ENCODE measurements around the gene HMCN1. TPM values are rescaled to one million over a fixed set of nuclear protein-coding genes. Genes with fewer than 3 reads are reported as not detected.
"Not testable (repeated sequence)": the region's sequence is repeated elsewhere in the genome, so short reads cannot be mapped to it uniquely, and the experiment has no call there.

The HMCN1 gene
- polyA plus RNA-seq, 1 donor from 2014 or later, result 0.66 TPM

DNA sequence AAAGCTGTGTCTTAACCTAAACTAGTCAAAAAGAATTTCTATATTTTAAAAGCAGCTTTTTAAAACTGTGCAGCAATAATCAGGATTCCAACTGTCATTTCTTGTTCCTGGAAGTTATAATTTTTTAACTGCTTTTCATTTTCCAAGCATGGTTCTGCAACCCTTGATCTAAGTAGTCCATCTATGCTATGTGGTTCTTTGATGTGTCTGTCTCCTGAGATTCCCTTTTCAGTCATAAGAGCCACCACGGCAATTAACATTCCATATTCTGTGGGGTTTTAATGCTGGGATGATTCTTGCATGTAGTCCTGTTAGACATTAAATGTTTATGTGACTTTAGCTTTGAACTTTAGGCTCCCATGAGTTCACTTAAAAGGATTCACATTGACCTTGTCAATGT, 420.5 kb downstream of the HMCN1 start:
- no peak overlapping the region for H3K9ac ChIP-seq (ENCODE audit: low read length)
- H3K79me2 ChIP-seq (replicated peaks; ENCODE audit: insufficient read depth, low read length), result no peaks in the 10 kb centered on the region
- no peaks in the 10 kb centered on the region for H3F3A ChIP-seq (ENCODE audit: insufficient read depth, low read length, poor library complexity, severe bottlenecking)
- H3K27me3 ChIP-seq (ENCODE audit: insufficient read depth, low read depth, low read length), result no peaks in the 10 kb centered on the region
- no peak overlapping the region for H3K4me3 ChIP-seq (ENCODE audit: low read length)
- H3K36me3 ChIP-seq (ENCODE audit: insufficient read depth, low read length), result no peaks in the 10 kb centered on the region
- H2AFZ ChIP-seq (ENCODE audit: low read depth, low read length), result no peak overlapping the region
- H4K20me1 ChIP-seq (ENCODE audit: insufficient read depth), result no peaks in the 10 kb centered on the region
- no peak overlapping the region for H3K27ac ChIP-seq (ENCODE audit: low read length)
- TF ChIP-seq POLR2AphosphoS5 (IDR thresholded peaks at IDR 0.05) (no peak), EZH2 (IDR thresholded peaks at IDR 0.05; ENCODE audit: borderline replicate concordance, insufficient read depth, low read length, poor library complexity, severe bottlenecking) (no peak), RAD21 (conservative IDR thresholded peaks at IDR 0.05) (no peak), MXI1 (conservative IDR thresholded peaks at IDR 0.05; ENCODE audit: poor library complexity, severe bottlenecking) (no peak), EP300 (conservative IDR thresholded peaks at IDR 0.05; ENCODE audit: poor library complexity, severe bottlenecking) (no peak), TAF1 (IDR thresholded peaks at IDR 0.05; ENCODE audit: low read depth) (no peak), CTCF (IDR thresholded peaks at IDR 0.05; ENCODE audit: poor library complexity, severe bottlenecking) (no peak), REST (IDR thresholded peaks at IDR 0.05; ENCODE audit: borderline replicate concordance) (no peak), SMC3 (conservative IDR thresholded peaks at IDR 0.05; ENCODE audit: poor library complexity) (no peak)
- no peak overlapping the region for H3K4me2 ChIP-seq (ENCODE audit: low read length)
- H3K9me2 ChIP-seq (ENCODE audit: insufficient read depth, low read length), result no peaks in the 10 kb centered on the region
- no peaks in the 10 kb centered on the region for H3K9me3 ChIP-seq (ENCODE audit: low read length)

DNA sequence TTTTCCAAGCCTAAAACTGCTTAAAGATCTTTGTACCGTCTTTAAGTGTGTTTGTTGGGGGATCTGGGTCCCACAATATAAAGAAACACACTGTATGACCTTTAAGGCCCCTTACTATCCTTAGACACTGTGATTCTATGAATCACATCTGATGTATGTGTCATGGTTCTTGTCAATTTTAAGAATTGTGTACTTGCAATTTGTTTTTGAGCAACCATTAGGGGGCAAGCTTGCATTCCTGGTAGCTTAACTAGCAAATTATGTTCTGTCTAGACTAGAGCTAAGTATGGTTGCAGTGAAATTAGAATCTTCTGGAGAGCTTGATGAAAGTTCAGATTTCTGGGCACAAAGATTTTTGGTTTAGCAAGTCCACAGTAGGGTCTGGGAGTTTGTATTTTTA, 421.4 kb downstream of the HMCN1 start:
- no peaks in the 10 kb centered on the region for H3K9me2 ChIP-seq (ENCODE audit: insufficient read depth, low read length)
- H3F3A ChIP-seq (ENCODE audit: insufficient read depth, low read length, poor library complexity, severe bottlenecking), result no peaks in the 10 kb centered on the region
- H3K79me2 ChIP-seq (replicated peaks; ENCODE audit: insufficient read depth, low read length), result no peaks in the 10 kb centered on the region
- H3K36me3 ChIP-seq (ENCODE audit: insufficient read depth, low read length), result no peaks in the 10 kb centered on the region
- no peak overlapping the region for H3K27ac ChIP-seq (ENCODE audit: low read length)
- no peak overlapping the region for H2AFZ ChIP-seq (ENCODE audit: low read depth, low read length)
- no peak overlapping the region for H3K4me2 ChIP-seq (ENCODE audit: low read length)
- H3K9me3 ChIP-seq (ENCODE audit: low read length), result no peaks in the 10 kb centered on the region
- TF ChIP-seq MXI1 (conservative IDR thresholded peaks at IDR 0.05; ENCODE audit: poor library complexity, severe bottlenecking) (no peak), CTCF (IDR thresholded peaks at IDR 0.05; ENCODE audit: poor library complexity, severe bottlenecking) (peak; percentile 30)
- no peaks in the 10 kb centered on the region for H4K20me1 ChIP-seq (ENCODE audit: insufficient read depth)
- H3K27me3 ChIP-seq (ENCODE audit: insufficient read depth, low read depth, low read length), result no peaks in the 10 kb centered on the region
- H3K4me3 ChIP-seq (ENCODE audit: low read length), result no peak overlapping the region
- H3K9ac ChIP-seq (ENCODE audit: low read length), result no peak overlapping the region

DNA sequence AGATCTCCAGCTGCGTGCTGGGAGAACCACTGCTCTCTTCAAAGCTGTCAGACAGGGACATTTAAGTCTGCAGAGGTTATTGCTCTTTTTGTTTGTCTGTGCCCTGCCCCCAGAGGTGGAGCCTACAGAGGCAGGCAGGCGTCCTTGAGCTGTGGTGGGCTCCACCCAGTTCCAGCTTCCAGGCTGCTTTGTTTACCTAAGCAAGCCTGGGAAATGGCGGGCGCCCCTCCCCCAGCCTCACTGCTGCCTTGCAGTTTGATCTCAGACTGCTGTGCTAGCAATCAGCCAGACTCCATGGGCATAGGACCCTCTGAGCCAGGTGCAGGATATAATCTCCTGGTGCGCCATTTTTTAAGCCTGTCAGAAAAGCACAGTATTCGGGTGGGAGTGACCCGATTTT, 428.7 kb downstream of the HMCN1 start:
- not testable (repeated sequence) for H3K9me2 ChIP-seq (ENCODE audit: insufficient read depth, low read length); H3K79me2 ChIP-seq (replicated peaks; ENCODE audit: insufficient read depth, low read length); H3K36me3 ChIP-seq (ENCODE audit: insufficient read depth, low read length)

More for the DNA sequence above, 428.7 kb downstream of the HMCN1 start:
- H3K27ac ChIP-seq (ENCODE audit: low read length); H3K9ac ChIP-seq (ENCODE audit: low read length); H2AFZ ChIP-seq (ENCODE audit: low read depth, low read length); H3F3A ChIP-seq (ENCODE audit: insufficient read depth, low read length, poor library complexity, severe bottlenecking); H4K20me1 ChIP-seq (ENCODE audit: insufficient read depth); H3K4me3 ChIP-seq (ENCODE audit: low read length); H3K4me2 ChIP-seq (ENCODE audit: low read length); H3K27me3 ChIP-seq (ENCODE audit: insufficient read depth, low read depth, low read length); H3K9me3 ChIP-seq (ENCODE audit: low read length): not testable (repeated sequence)
